ENCODE measurements around the gene MAP3K12.

DNA sequence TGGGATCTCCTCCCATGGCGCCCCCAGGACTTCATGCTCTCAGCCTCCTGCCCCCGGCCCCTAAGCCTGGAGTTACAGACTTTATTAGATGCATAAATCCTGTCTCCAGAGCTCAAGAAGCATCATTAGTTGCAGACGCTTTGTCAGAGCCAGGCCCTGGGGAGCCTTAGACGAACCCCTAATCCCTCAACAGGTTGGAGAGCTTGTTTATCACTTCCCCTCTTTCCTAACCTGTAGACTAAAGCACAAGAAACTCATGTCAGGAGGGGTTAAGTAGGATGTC, 8.3 kb upstream of the MAP3K12 start:
- no peak for TF ChIP-seq EZH2phosphoT487 (IDR thresholded peaks at IDR 0.05; ENCODE audit: low read depth, severe bottlenecking, unreplicated experiment)
- TF ChIP-seq EZH2 (IDR thresholded peaks at IDR 0.05; ENCODE audit: borderline replicate concordance), result no peak

Measured in hepatocyte (in vitro differentiated cells).